Measurements from ENCODE around the gene NPHP1. TPM values are rescaled to one million over a fixed set of nuclear protein-coding genes. Genes with fewer than 3 reads are reported as not detected.
A peak's percentile ranks its signal among the peaks of the same experiment; 100 is the strongest.
"Not testable (repeated sequence)": the region's sequence is repeated elsewhere in the genome, so short reads cannot be mapped to it uniquely, and the experiment has no call there.

NPHP1 gene
- total and polyA plus RNA-seq, 3 experiments from 2014 or later: 1.0 to 2.5 (median 1.9) TPM

- Mint-ChIP-seq H3K4me1 (peaks cover 16 to 26% (median 25%) of the 10 kb centered on the region in 3 donors), H3K27ac (peak within 1 kb of the TSS; percentile 94 to 99 (median 96)), H3K27me3 (peaks cover 22 to 30% of the 10 kb centered on the region in 2 donors), H3K9me3 (peaks cover 0 to 2% (median 0%) of the 10 kb centered on the region in 5 donors), H3K36me3 (peaks cover 0 to 26% (median 9%) of the 10 kb centered on the region in 3 donors), H3K4me3 (peak within 1 kb of the TSS; percentile 91 to 96 (median 93))
- H3K36me3 ChIP-seq (ENCODE audit: insufficient read depth, low read length): peaks cover 7% of the 10 kb centered on the region
- DNase-seq: peak; percentile 49 to 82 (median 75)
- peaks cover 4% of the 10 kb centered on the region for H3K9me3 ChIP-seq (ENCODE audit: low read length)
- POLR2A ChIA-PET: no interaction called here
- H3K27me3 ChIP-seq (ENCODE audit: insufficient read depth, low read length, poor library complexity, severe bottlenecking): no peaks in the 10 kb centered on the region
- peaks cover 11% of the 10 kb centered on the region for H3K4me1 ChIP-seq (ENCODE audit: insufficient read depth, low read length)
- CTCF ChIA-PET: no interaction called here
- peak within 1 kb of the TSS; percentile 97 for H3K4me3 ChIP-seq (ENCODE audit: low read length)
- H3K27ac ChIP-seq (ENCODE audit: low read depth, low read length): peak within 1 kb of the TSS; percentile 81
Measured at GRCh38 chr2:110211938-110212858, 7.4 kb upstream of the NPHP1 start, which contains the start of gene MTLN. MTLN (minus strand) TSS chr2:110212547; CDS start chr2:110212525, 22 bp downstream.

DNA sequence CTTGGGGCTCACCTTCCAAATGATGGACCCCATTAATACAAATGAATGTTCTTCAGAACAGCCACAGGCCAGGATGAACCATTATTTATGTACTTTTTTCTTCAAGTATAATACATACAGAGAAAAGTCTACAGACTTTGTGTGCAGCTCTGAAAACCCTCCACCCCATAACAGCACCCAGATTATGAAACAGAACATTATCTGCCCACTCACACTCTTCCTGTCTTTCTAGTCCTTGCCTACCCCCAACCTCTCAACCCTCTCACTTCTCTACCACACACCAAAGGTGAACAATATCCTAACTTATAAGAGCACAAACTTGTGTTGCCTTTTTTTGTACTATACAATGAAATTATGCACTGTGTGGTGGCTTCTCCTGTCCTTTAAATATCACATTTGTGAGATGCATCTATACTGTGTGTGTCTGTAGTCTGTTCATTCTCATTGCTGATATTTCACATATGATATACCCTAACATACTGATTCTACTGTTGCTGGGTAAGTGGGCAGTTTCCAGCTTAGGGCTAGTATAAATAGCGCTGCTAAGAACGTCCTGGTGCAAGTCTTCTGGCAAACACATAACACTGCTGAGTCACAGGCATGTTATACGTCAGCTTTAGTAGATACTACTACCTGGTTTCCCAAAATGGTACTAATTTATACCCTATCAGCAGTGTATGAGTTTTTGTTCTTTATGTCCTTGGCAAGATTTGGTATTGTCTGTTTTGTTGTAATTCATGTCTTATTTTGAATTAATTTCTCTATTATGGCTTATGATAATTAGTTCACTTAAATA is 1.0 kb upstream of the NPHP1 start:
- Histone ChIP-seq H3K4me3 (ENCODE audit: low read length) (no peak overlapping the region), H3K27me3 (ENCODE audit: insufficient read depth, low read length, poor library complexity, severe bottlenecking) (no peaks in the 10 kb centered on the region)
- POLR2A ChIA-PET: no interaction called here

DNA sequence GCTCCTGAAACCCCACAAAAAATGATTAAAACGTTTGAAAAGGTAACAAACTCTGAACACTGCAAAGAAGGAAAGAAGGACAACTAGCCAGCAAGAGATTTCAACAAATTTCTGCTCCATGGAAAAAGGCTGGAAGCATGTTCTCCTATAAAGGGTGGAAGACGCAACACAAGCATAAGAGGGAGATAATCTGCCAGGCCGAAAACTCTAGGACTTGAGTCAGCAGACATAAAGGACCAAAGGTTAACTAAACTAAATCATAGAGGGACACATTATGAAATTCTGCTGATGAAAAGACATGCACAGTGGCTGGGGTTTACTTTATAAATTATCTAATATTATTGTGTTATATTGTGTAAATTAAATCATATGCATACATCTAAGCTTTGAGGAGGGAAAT is 6.8 kb downstream of the NPHP1 start:
- ChIA-PET POLR2A (no interaction called here), CTCF (no interaction called here)
- no peak overlapping the region for H3K4me3 Mint-ChIP-seq
- H3K27me3 Mint-ChIP-seq: peaks cover 0 to 8% of the 10 kb centered on the region in 2 donors
- Histone ChIP-seq H3K36me3 (ENCODE audit: insufficient read depth, low read length) (no peaks in the 10 kb centered on the region), H3K27ac (ENCODE audit: low read depth, low read length) (no peak overlapping the region), H3K27me3 (ENCODE audit: insufficient read depth, low read length, poor library complexity, severe bottlenecking) (no peaks in the 10 kb centered on the region), H3K4me1 (ENCODE audit: insufficient read depth, low read length) (no peaks in the 10 kb centered on the region), H3K9me3 (ENCODE audit: low read length) (no peaks in the 10 kb centered on the region), H3K4me3 (ENCODE audit: low read length) (no peak overlapping the region)
- H3K27ac Mint-ChIP-seq: peak overlapping the region in 1 of 8 donors; percentile 82
- H3K4me1 Mint-ChIP-seq: no peaks in the 10 kb centered on the region
- no peaks in the 10 kb centered on the region for H3K9me3 Mint-ChIP-seq
- no peak for DNase-seq
- H3K36me3 Mint-ChIP-seq: no peaks in the 10 kb centered on the region

More for the DNA sequence above, 1.0 kb upstream of the NPHP1 start:
- DNase-seq: no peak
- Mint-ChIP-seq H3K36me3 (peaks cover 0 to 22% (median 9%) of the 10 kb centered on the region in 3 donors), H3K9me3 (no peaks in the 10 kb centered on the region), H3K4me1 (peaks cover 25 to 33% (median 32%) of the 10 kb centered on the region in 3 donors), H3K4me3 (peak overlapping the region; percentile 85 to 93 (median 90)), H3K27me3 (peaks cover 0 to 4% of the 10 kb centered on the region in 2 donors), H3K27ac (peak overlapping the region in 7 of 8 donors; percentile 66 to 98 (median 97))
- Histone ChIP-seq H3K4me1 (ENCODE audit: insufficient read depth, low read length) (peaks cover 5% of the 10 kb centered on the region), H3K9me3 (ENCODE audit: low read length) (no peaks in the 10 kb centered on the region), H3K27ac (ENCODE audit: low read depth, low read length) (no peak overlapping the region), H3K36me3 (ENCODE audit: insufficient read depth, low read length) (peaks cover 7% of the 10 kb centered on the region)
- CTCF ChIA-PET: no interaction called here

- Mint-ChIP-seq H3K27me3 (peaks cover 0 to 6% of the 10 kb centered on the region in 2 donors), H3K4me1 (no peaks in the 10 kb centered on the region), H3K9me3 (no peaks in the 10 kb centered on the region), H3K36me3 (no peaks in the 10 kb centered on the region), H3K27ac (no peak overlapping the region), H3K4me3 (no peak overlapping the region)
- H3K9me3 ChIP-seq (ENCODE audit: low read length): no peaks in the 10 kb centered on the region
- POLR2A ChIA-PET: no interaction called here
- no peaks in the 10 kb centered on the region for H3K27me3 ChIP-seq (ENCODE audit: insufficient read depth, low read length, poor library complexity, severe bottlenecking)
- CTCF ChIA-PET: no interaction called here
- no peak overlapping the region for H3K27ac ChIP-seq (ENCODE audit: low read depth, low read length)
- no peak for DNase-seq
- H3K4me3 ChIP-seq (ENCODE audit: low read length): no peak overlapping the region
- no peaks in the 10 kb centered on the region for H3K4me1 ChIP-seq (ENCODE audit: insufficient read depth, low read length)
- H3K36me3 ChIP-seq (ENCODE audit: insufficient read depth, low read length): no peaks in the 10 kb centered on the region
Measured at GRCh38 chr2:110197452-110197851, 7.4 kb downstream of the NPHP1 start.

DNA sequence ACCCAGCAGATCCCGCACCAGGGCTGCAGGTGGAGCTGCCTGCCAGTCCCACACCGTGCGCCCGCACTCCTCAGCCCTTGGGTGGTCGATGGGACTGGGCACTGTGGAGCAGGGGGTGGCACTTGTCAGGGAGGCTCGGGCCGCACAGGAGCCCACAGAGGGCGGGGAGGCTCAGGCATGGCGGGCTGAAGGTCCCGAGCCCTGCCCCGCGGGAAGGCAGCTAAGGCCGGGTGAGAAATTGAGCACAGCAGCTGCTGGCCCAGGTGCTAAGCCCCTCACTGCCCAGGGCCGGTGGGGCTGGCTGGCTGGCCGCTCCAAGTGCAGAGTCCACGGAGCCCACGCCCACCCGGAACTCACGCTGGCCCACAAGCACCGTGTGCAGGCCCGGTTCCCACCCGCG is 14.6 kb downstream of the NPHP1 start:
- H3K36me3 Mint-ChIP-seq; CTCF ChIA-PET; H3K9me3 ChIP-seq (ENCODE audit: low read length); H3K4me1 Mint-ChIP-seq; DNase-seq; H3K4me3 ChIP-seq (ENCODE audit: low read length); H3K27ac ChIP-seq (ENCODE audit: low read depth, low read length); H3K36me3 ChIP-seq (ENCODE audit: insufficient read depth, low read length); H3K27me3 ChIP-seq (ENCODE audit: insufficient read depth, low read length, poor library complexity, severe bottlenecking); POLR2A ChIA-PET; H3K27me3 Mint-ChIP-seq; H3K4me1 ChIP-seq (ENCODE audit: insufficient read depth, low read length); H3K4me3 Mint-ChIP-seq; H3K27ac Mint-ChIP-seq: not testable (repeated sequence)
- peaks cover 0 to 11% (median 4%) of the 10 kb centered on the region in 5 donors for H3K9me3 Mint-ChIP-seq

GRCh38 chr2:110182449-110182848 is 22.4 kb downstream of the NPHP1 start:
- Histone ChIP-seq H3K4me1 (ENCODE audit: insufficient read depth, low read length) (no peaks in the 10 kb centered on the region), H3K9me3 (ENCODE audit: low read length) (no peaks in the 10 kb centered on the region), H3K4me3 (ENCODE audit: low read length) (no peak overlapping the region), H3K27ac (ENCODE audit: low read depth, low read length) (no peak overlapping the region), H3K36me3 (ENCODE audit: insufficient read depth, low read length) (no peaks in the 10 kb centered on the region), H3K27me3 (ENCODE audit: insufficient read depth, low read length, poor library complexity, severe bottlenecking) (no peaks in the 10 kb centered on the region)
- ChIA-PET CTCF (no interaction called here), POLR2A (no interaction called here)
- Mint-ChIP-seq H3K27me3 (peaks cover 34 to 37% of the 10 kb centered on the region in 2 donors), H3K4me3 (no peak overlapping the region), H3K27ac (no peak overlapping the region), H3K36me3 (peaks cover 0 to 24% (median 2%) of the 10 kb centered on the region in 3 donors), H3K9me3 (peaks cover 13 to 24% (median 21%) of the 10 kb centered on the region in 5 donors), H3K4me1 (no peaks in the 10 kb centered on the region)
- no peak for DNase-seq

GRCh38 chr2:110180036-110180435 is 24.8 kb downstream of the NPHP1 start:
- H3K27me3 ChIP-seq (ENCODE audit: insufficient read depth, low read length, poor library complexity, severe bottlenecking): no peaks in the 10 kb centered on the region
- no peak for DNase-seq
- H3K4me3 Mint-ChIP-seq: no peak overlapping the region
- H3K27me3 Mint-ChIP-seq: peaks cover 36 to 43% of the 10 kb centered on the region in 2 donors
- POLR2A ChIA-PET: no interaction called here
- H3K36me3 Mint-ChIP-seq: peaks cover 0 to 24% (median 2%) of the 10 kb centered on the region in 3 donors
- H3K27ac ChIP-seq (ENCODE audit: low read depth, low read length): no peak overlapping the region
- no peak overlapping the region for H3K4me3 ChIP-seq (ENCODE audit: low read length)
- H3K36me3 ChIP-seq (ENCODE audit: insufficient read depth, low read length): no peaks in the 10 kb centered on the region
- peaks cover 9 to 22% (median 18%) of the 10 kb centered on the region in 5 donors for H3K9me3 Mint-ChIP-seq
- H3K4me1 ChIP-seq (ENCODE audit: insufficient read depth, low read length): no peaks in the 10 kb centered on the region
- H3K4me1 Mint-ChIP-seq: no peaks in the 10 kb centered on the region
- no peaks in the 10 kb centered on the region for H3K9me3 ChIP-seq (ENCODE audit: low read length)
- CTCF ChIA-PET: interaction anchor here (0.9 kb wide), 2 partner anchors 9 to 23 kb away, joined by 3 read pairs; no protein-coding TSS in a partner anchor
- no peak overlapping the region for H3K27ac Mint-ChIP-seq

- peaks cover 6% of the 10 kb centered on the region in 2 donors for H3K27me3 Mint-ChIP-seq
- H3K4me1 Mint-ChIP-seq: peaks cover 4 to 7% (median 6%) of the 10 kb centered on the region in 3 donors
- Histone ChIP-seq H3K4me1 (ENCODE audit: insufficient read depth, low read length) (no peaks in the 10 kb centered on the region), H3K36me3 (ENCODE audit: insufficient read depth, low read length) (no peaks in the 10 kb centered on the region), H3K27me3 (ENCODE audit: insufficient read depth, low read length, poor library complexity, severe bottlenecking) (no peaks in the 10 kb centered on the region), H3K4me3 (ENCODE audit: low read length) (no peak overlapping the region), H3K9me3 (ENCODE audit: low read length) (no peaks in the 10 kb centered on the region), H3K27ac (ENCODE audit: low read depth, low read length) (no peak overlapping the region)
- DNase-seq: no peak
- no peaks in the 10 kb centered on the region for H3K9me3 Mint-ChIP-seq
- H3K36me3 Mint-ChIP-seq: no peaks in the 10 kb centered on the region
- H3K27ac Mint-ChIP-seq: no peak overlapping the region
- H3K4me3 Mint-ChIP-seq: no peak overlapping the region
- ChIA-PET POLR2A (no interaction called here), CTCF (no interaction called here)
Measured at GRCh38 chr2:110173523-110173922, 31.3 kb downstream of the NPHP1 start.

Data from CD8-positive, alpha-beta memory T cell (primary cell).